ENCODE measurements around the gene NEDD4L. TPM values are rescaled to one million over a fixed set of nuclear protein-coding genes. Genes with fewer than 3 reads are reported as not detected.

Gene NEDD4L
- total RNA-seq, 1 donor from 2014 or later, result 209 TPM

DNA sequence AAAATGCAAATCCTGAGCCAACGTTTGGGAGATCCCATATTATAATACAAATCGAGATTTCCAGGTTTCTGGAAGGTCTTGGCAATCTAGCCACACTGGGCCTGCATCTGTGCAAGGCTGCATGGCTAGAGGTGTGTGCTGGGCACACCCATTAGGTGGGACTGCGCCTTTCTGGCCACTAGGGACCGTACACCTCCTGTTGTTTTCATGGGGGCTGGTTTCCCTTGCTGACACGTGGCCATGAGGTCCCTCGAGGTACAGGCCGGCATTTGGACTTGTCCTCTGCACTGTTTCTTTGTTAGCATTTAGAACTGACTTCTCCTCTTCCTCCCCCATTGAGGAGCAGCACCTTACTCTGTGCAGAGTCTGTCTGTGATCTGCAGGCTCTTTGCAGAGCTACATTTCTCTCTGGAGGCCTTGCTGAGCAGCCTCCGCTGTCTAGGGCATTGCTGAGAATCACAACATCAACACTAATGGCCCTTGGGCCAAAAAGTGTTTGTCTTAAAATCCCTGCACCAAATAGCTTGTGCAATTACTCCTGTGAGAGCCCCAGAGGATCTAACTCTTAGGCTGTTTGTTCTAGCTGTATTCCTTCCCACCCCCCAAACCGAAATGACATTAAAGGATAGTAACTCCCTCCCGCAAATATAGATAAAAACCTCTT lies 131.2 kb downstream of the NEDD4L start:
- DNase-seq, result peak; percentile 46
- Mint-ChIP-seq H3K27ac (ENCODE audit: unreplicated experiment) (peak overlapping the region; percentile 95), H3K4me3 (ENCODE audit: unreplicated experiment) (peak overlapping the region; percentile 66)

GRCh38 chr18:58175786-58176176 lies 131.8 kb downstream of the NEDD4L start:
- TF ChIP-seq, protein P1, sequence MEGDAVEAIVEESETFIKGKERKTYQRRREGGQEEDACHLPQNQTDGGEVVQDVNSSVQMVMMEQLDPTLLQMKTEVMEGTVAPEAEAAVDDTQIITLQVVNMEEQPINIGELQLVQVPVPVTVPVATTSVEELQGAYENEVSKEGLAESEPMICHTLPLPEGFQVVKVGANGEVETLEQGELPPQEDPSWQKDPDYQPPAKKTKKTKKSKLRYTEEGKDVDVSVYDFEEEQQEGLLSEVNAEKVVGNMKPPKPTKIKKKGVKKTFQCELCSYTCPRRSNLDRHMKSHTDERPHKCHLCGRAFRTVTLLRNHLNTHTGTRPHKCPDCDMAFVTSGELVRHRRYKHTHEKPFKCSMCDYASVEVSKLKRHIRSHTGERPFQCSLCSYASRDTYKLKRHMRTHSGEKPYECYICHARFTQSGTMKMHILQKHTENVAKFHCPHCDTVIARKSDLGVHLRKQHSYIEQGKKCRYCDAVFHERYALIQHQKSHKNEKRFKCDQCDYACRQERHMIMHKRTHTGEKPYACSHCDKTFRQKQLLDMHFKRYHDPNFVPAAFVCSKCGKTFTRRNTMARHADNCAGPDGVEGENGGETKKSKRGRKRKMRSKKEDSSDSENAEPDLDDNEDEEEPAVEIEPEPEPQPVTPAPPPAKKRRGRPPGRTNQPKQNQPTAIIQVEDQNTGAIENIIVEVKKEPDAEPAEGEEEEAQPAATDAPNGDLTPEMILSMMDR (IDR thresholded peaks at IDR 0.05; ENCODE audit: partially characterized antibody, unreplicated experiment), result no peak

More for the DNA sequence above, 131.2 kb downstream of the NEDD4L start:
- peaks cover 72% of the 10 kb centered on the region for H3K4me1 Mint-ChIP-seq (ENCODE audit: low read depth, unreplicated experiment)
- TF ChIP-seq, protein P1 (IDR thresholded peaks at IDR 0.05; ENCODE audit: partially characterized antibody, unreplicated experiment), result peak; percentile 24
- no peaks in the 10 kb centered on the region for H3K36me3 Mint-ChIP-seq (ENCODE audit: unreplicated experiment)
- peaks cover 8% of the 10 kb centered on the region for H3K9me3 Mint-ChIP-seq (ENCODE audit: unreplicated experiment)
- peaks cover 7% of the 10 kb centered on the region for H3K27me3 Mint-ChIP-seq (ENCODE audit: unreplicated experiment)

GRCh38 chr18:58177004-58177717 lies 133.1 kb downstream of the NEDD4L start:
- TF ChIP-seq, protein P1 (IDR thresholded peaks at IDR 0.05; ENCODE audit: partially characterized antibody, unreplicated experiment), result no peak
- Mint-ChIP-seq H3K36me3 (ENCODE audit: unreplicated experiment) (no peaks in the 10 kb centered on the region), H3K27ac (ENCODE audit: unreplicated experiment) (peak overlapping the region; percentile 95), H3K9me3 (ENCODE audit: unreplicated experiment) (peaks cover 13% of the 10 kb centered on the region), H3K27me3 (ENCODE audit: unreplicated experiment) (peaks cover 7% of the 10 kb centered on the region), H3K4me3 (ENCODE audit: unreplicated experiment) (peak overlapping the region; percentile 23), H3K4me1 (ENCODE audit: low read depth, unreplicated experiment) (peaks cover 79% of the 10 kb centered on the region)
- DNase-seq, result no peak

More at GRCh38 chr18:58175786-58176176, 131.8 kb downstream of the NEDD4L start:
- H3K9me3 Mint-ChIP-seq (ENCODE audit: unreplicated experiment), result peaks cover 12% of the 10 kb centered on the region
- H3K36me3 Mint-ChIP-seq (ENCODE audit: unreplicated experiment), result no peaks in the 10 kb centered on the region
- DNase-seq, result peak; percentile 40
- peak overlapping the region; percentile 66 for H3K4me3 Mint-ChIP-seq (ENCODE audit: unreplicated experiment)
- peak overlapping the region; percentile 95 for H3K27ac Mint-ChIP-seq (ENCODE audit: unreplicated experiment)
- peaks cover 77% of the 10 kb centered on the region for H3K4me1 Mint-ChIP-seq (ENCODE audit: low read depth, unreplicated experiment)
- peaks cover 7% of the 10 kb centered on the region for H3K27me3 Mint-ChIP-seq (ENCODE audit: unreplicated experiment)

GRCh38 chr18:58177896-58178470 lies 134.0 kb downstream of the NEDD4L start:
- H3K4me1 Mint-ChIP-seq (ENCODE audit: low read depth, unreplicated experiment), result peaks cover 76% of the 10 kb centered on the region
- no peak for DNase-seq
- no peaks in the 10 kb centered on the region for H3K36me3 Mint-ChIP-seq (ENCODE audit: unreplicated experiment)
- peaks cover 7% of the 10 kb centered on the region for H3K27me3 Mint-ChIP-seq (ENCODE audit: unreplicated experiment)
- TF ChIP-seq, protein P1 (IDR thresholded peaks at IDR 0.05; ENCODE audit: partially characterized antibody, unreplicated experiment), result no peak
- H3K9me3 Mint-ChIP-seq (ENCODE audit: unreplicated experiment), result peaks cover 10% of the 10 kb centered on the region
- H3K4me3 Mint-ChIP-seq (ENCODE audit: unreplicated experiment), result peak overlapping the region; percentile 43
- H3K27ac Mint-ChIP-seq (ENCODE audit: unreplicated experiment), result peak overlapping the region; percentile 70
